Effector CD4-positive, alpha-beta T cell (primary cell): ENCODE data around the gene UGT1A8. TPM values are rescaled to one million over a fixed set of nuclear protein-coding genes. Genes with fewer than 3 reads are reported as not detected.
"Not testable (repeated sequence)": the region's sequence is repeated elsewhere in the genome, so short reads cannot be mapped to it uniquely, and the experiment has no call there.

Experiments used
- DNase-seq: peaks from one replicate; pipeline ENCODE4 v3.0.0-alpha.2; 2020
- total RNA-seq: gene quantifications from one replicate; lab custom pipeline; 2026; lab: John Stamatoyannopoulos, UW

UGT1A8 gene
- not detected for total RNA-seq

GRCh38 chr2:233617476-233617875, at the start of gene UGT1A8:
Gene UGT1A8 (plus strand): TSS chr2:233617633. CDS start chr2:233617708, 75 bp downstream.
- not testable (repeated sequence) for DNase-seq

DNA sequence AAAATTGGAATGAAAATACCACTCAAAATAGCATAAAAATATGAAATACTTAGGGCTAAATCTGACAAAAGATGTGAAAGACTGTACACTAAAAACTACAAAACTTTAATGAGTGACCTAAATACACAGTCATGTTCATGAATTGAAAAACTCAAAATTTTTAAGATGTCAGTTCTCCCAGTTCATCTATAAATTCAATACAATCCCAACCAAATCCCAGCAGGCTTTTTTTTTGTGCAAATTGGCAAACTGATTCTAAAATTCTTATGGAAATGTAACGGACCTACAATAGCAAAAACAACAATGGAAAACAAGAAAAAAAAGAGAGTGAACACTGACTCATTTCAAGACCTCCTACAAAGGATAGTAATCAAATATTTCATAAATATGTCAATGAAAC, 46.4 kb upstream of the UGT1A8 start:
- no peak for DNase-seq

- no peak for DNase-seq
Measured at GRCh38 chr2:233571462-233571861, 46.0 kb upstream of the UGT1A8 start.

GRCh38 chr2:233572468-233572867, 45.0 kb upstream of the UGT1A8 start:
- no peak for DNase-seq

- DNase-seq: not testable (repeated sequence)
Measured at GRCh38 chr2:233577341-233577740, 40.1 kb upstream of the UGT1A8 start.

- not testable (repeated sequence) for DNase-seq
Measured at GRCh38 chr2:233583217-233583965, 34.0 kb upstream of the UGT1A8 start.

DNA sequence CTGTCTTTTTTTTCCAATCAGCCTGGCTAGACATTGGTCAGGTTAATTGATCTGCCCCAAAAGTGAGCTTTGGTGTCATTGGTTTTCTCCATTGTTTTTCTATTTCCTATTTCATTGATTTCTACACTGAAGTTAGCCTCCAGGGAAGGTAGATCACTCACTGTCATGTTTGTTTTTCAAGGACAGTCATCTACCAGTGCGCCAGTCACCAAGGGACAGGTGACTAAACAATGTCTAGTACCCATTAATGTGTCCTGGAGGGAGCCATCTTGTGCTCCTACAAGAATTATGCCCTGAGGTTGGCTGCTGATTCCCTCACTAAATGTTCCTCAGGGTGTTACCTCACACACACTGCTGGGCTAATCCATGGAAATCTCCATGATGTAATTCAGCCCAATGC, 33.2 kb upstream of the UGT1A8 start:
- DNase-seq: no peak

DNA sequence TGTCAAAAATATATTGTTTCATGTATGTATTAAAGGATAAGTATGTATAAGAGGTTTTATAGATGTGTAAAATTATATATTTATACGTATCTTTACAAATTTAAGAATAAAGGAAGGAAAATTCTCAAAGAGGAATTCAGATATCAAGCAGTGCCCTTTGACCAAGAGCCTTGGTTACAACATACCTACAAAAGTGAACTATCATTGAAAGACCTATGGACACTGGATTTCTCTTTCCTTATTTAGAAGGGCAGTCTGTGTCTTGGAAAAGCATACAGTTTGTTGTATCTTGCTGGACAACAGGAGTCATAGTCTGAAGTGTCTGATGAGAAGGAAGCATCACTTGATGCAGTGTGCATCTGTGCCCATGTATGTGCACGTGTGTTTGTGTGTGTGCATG, 29.0 kb upstream of the UGT1A8 start:
- DNase-seq: no peak

DNA sequence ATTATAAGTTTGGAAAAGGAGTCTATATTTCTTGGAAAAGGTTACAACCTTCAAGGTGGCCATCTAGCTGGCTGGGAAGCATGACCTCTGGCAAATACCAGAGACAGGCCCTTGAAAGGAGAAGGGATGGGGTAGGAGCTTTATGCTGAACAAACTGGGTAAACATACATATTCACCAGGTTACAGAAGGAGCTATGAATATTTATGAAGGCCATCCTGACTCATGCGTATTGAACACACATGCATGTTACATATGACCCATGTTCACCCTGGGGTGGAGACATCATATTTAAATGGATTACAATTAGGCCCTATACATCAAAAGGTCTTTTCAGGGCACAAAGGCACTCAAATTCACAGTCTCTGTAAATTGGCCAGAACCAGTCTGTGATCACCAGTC, 24.7 kb upstream of the UGT1A8 start:
- DNase-seq: not testable (repeated sequence)

DNA sequence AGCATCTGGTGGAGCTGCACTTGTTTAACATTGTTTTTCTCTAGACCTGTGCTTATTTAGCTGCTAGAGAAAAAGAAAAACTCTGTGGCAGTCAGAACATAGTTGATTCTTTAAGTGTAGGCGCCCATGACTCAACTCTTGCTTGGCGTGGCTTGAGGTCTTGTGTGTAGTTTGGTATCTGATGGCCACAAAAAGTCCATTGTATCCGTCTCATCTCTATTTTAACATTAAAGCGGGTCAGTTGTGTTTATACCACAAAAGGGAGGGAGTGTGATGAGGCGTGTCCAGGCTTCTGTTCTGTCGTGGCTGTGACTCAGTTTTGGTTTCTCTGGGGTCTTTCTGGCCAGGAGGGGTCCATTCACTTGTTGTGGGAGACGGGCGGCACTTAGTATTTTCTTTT, 24.2 kb upstream of the UGT1A8 start:
- no peak for DNase-seq

DNA sequence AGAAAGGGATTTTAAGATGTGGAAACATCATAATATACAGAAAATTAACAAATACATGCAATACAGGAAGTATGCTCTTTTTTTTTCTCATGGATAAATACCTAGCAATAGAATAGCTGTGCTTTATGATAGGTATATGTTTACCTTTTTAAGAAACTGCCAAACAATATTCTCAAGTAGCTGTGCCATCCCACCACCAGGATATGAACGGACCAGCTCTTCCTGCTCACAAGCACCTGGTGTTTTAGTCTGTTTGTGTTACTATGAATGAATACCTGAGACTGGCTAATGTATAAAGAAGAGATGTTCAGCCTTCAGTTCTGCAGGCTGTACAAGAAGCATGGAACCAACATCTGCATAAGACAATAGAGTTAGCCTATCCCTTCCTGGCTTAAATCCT, 19.9 kb upstream of the UGT1A8 start:
- DNase-seq: no peak

GRCh38 chr2:233598952-233599351, 18.5 kb upstream of the UGT1A8 start:
- no peak for DNase-seq

DNA sequence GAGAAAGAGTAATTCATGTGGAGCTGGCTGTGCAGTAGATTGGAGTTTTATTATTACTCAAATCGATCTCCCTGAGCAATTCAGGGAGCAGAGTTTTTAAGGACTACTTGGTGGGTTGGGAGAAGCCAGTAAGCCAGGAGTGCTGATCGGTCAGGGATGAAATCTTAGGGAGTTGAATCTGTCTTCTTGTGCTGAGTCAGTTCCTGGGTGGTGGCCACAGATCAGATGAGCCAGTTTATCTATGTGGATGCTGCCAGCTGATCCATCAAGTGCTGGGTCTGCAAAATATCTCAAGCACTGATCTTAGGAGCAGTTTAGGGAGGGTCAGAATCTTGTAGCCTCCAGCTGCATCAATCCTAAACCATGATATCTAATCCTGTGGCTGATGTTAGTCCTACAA, 17.0 kb upstream of the UGT1A8 start:
- no peak for DNase-seq

DNA sequence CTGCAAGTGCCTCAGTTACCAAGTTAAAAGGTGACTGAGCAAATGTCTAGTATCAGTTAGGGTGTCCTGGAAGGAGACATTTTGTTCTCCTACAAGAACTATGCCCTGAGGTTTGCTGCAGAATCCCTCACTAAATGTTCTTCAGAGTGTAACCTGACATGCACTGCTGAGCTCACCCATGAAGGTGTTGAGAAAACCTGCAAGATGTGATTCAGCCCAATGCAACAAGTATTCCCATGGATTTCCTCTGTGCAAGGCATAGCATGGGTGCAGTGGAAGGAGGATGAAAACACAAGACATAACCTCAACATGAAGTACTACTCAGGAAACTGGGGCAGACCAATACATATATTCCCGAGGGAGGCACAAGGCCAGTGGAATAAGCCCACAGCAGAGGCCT, 15.4 kb upstream of the UGT1A8 start:
- DNase-seq: no peak

DNA sequence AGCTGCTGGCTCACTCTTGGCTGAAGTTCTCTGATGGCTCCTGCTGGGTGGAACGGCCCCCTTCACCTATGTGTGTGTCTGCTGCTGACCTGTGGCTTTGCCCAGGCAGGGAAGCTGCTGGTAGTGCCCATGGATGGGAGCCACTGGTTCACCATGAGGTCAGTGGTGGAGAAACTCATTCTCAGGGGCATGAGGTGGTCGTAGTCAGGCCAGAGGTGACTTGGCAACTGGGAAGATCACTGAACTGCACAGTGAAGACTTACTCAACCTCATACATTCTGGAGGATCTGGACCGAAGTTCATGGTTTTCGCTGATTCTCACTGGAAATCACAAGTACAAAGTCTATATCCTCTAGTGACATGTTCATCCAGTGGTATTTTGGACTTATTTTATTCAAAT, 13.9 kb upstream of the UGT1A8 start:
- no peak for DNase-seq

GRCh38 chr2:233604826-233605225, 12.6 kb upstream of the UGT1A8 start:
- DNase-seq: no peak

GRCh38 chr2:233605680-233606079, 11.8 kb upstream of the UGT1A8 start:
- DNase-seq: no peak

GRCh38 chr2:233611284-233611683, 6.1 kb upstream of the UGT1A8 start:
- no peak for DNase-seq

DNA sequence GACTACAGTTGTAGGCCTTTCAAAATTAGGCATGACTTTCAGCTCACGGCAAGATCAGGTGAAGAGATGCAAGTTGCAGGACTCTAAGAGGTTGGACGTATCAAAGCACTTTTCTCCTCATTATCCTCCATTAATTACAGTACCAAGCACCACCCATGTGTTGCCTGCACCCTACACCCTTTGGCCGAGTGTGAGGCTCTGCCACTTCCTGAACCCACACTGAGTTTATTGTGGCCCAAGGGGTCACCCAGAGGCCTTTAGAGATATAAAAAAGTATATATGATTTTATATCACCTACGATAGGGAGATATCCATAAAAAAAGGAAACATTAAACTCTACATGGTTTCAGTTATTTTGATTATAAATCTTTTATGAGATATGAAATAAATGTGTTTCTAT, 2.8 kb downstream of the UGT1A8 start:
- DNase-seq: no peak

DNA sequence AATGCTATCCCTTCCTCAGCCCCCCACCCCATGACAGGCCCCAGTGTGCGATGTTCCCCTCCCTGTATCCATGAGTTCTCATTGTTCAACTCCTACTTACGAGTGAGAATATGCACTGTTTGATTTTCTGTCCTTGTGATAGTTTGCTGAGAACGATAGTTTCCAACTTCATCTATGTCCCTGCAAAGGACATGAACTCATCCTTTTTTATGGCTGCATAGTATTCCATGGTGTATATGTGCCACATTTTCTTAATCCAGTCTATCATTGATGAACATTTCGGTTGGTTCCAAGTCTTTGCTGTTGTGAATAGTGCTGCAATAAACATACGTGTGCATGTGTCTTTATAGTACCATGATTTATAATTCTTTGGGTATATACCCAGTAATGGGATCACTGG, 4.4 kb downstream of the UGT1A8 start:
- not testable (repeated sequence) for DNase-seq

GRCh38 chr2:233627331-233628025, 10.0 kb downstream of the UGT1A8 start:
- DNase-seq: no peak

DNA sequence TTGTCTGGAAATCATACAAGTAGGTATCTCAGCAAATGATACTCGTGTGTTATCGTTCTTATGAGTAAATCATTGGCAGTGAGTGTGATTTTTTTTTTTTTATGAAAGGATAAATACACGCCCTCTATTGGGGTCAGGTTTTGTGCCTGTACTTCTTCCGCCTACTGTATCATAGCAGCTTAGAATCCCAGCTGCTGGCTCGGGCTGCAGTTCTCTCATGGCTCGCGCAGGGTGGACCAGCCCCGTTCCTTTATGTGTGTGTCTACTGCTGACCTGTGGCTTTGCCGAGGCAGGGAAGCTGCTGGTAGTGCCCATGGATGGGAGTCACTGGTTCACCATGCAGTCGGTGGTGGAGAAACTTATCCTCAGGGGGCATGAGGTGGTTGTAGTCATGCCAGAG, 18.9 kb downstream of the UGT1A8 start, which contains the start of gene UGT1A10:
UGT1A10 (plus strand) TSS at position 143 of the 400 bp plus-strand sequence; CDS start at position 218, 75 bp downstream.
- not testable (repeated sequence) for DNase-seq

DNA sequence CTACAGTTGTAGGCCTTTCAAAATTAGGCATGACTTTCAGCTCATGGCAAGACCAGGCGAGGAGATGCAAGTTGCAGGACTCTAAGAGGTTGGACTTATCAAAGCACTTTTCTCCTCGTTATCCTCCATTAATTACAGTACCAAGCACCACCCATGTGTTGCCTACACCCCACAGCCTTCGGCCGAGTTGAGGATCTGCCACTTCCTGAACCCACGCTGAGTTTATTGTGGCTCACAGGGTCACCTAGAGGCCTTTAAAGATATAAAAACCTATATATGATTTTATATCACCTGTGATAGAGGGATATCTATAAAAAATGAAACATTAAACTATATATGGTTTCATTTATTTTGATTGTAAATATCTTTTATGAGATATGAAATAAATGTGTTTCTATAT, 21.4 kb downstream of the UGT1A8 start:
- no peak for DNase-seq

GRCh38 chr2:233639860-233640259, 22.4 kb downstream of the UGT1A8 start:
- no peak for DNase-seq
